ENCODE results near the gene FARP1.

The FARP1 gene

DNA sequence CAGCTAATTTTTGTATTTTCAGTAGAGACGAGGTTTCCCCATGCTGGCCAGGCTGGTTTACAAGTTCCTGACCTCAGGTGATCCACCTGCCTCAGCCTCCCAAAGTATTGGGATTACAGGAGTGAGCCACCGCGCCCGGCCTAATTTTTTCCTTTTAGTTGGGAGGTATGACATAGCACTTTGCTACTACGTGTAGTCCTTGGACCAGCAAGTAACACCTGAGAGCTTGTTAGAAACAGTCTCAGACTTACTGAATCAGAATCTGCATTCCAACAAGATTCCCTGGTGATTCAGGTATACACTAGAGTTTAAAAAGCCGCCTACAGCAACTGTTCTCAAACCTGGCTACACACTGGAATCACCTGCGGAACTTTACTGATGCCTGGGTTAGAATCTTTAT is 1.8 kb upstream of the FARP1 start:
- DNase-seq (ENCODE audit: low read depth in 2 of 2): no peak

DNA sequence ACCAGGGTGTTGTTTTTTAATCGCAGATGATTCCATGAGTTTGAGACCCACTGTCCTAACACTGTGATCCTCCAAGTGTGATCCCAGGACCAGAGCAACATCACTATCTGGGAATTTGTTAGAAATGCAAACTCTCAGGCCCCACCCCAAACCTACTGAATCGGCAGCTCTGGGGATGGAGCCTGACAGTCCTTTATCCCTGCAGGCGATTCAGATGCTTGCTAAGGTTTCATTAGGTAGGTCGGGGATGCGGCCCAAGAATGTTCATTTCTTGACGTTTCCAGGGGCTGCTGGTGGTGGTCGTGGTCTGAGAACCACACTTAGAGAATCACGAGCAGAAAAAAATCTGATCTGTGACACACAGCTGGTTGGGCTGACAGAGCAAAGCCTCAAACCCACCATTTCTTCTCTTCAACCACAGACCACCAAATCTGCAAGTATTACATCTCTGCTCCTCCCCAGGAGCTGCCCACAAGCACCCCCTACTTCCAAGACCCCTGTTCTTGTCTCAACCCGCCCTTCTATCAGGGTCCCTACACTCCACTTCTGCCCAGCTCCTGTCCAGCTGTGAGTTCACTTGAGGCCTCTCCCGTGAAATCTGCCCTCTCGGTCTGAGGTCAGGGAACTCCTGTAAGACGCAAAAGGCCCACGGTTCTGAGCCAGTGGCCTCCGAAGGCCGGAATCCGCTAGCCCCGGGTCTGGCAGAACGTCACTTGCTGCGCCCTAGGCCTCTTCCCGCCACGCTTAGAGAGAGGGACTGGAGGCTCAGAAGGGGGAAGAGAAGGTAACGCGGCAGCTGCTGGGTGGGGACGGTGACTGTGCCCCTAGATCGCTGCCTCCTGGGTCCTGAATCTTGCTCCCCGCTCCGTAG is 1.1 kb upstream of the FARP1 start:
- DNase-seq (ENCODE audit: low read depth in 2 of 2): no peak

GRCh38 chr13:98143157-98143553 is 261 bp downstream of the FARP1 start:
- DNase-seq (ENCODE audit: low read depth in 2 of 2): no peak

DNA sequence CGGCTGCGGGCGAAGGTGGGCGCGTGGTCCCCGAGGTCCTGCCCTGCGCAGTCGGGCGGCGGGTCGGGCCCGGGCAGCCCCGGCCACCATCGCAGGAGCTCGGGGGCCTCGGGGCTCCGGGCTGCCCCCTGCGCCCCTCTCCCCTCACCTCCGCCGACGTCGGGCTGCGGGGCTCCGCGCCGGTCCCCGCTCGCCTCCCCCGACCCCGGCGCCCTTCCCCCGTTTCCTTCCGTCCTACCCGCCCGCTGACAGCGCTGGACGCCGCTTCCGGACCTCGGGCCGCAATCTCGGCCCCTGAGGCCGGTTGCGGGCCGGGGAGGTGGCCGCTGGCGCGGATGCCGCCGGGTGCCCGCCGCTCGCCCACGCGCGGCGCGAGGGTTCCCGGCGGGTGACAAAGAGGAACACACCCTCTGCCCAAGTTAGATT is 720 bp downstream of the FARP1 start:
- no peak for DNase-seq (ENCODE audit: low read depth in 2 of 2)

DNA sequence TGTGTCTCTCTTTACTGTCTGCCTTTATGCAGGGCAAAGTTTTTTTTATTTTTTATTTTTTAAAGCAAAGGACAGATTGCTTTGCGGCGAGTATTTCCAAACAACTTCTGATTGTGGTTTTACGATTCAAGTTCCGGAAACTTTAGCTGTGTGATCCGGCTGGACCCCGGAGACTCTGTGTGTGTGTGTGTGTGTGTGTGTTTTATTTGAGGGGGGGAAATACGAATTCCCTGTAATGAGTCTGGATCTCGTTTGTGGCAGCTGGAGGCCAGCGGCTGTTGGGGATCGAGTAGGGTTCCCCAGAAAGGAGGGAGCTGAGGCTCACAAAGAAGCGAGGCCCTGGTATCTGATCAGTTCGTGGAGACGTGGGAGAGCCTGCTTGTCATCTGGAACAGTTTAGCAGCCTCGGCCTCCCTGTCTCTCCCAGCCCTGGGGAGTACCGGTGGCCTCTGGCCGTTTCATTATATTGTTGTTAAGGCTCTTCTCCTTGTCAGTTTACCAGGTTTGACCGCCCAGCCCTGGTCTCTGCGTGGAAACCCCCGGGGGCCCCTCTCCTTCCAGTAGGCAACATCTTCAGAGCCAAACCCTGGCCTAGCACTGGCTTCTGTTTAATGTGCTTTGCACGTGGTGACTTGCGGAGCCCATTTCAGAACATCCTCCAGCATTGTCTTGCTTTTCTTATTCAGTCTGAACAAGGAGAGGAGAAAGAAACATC is 1.3 kb downstream of the FARP1 start:
- DNase-seq (ENCODE audit: low read depth in 2 of 2): no peak

GRCh38 chr13:98144801-98145350 is 2.0 kb downstream of the FARP1 start:
- no peak for DNase-seq (ENCODE audit: low read depth in 2 of 2)

- no peak for DNase-seq (ENCODE audit: low read depth in 2 of 2)
Observed at GRCh38 chr13:98147521-98147920, 4.6 kb downstream of the FARP1 start.

- DNase-seq (ENCODE audit: low read depth in 2 of 2): no peak
Observed at GRCh38 chr13:98150832-98151479, 8.1 kb downstream of the FARP1 start.

- no peak for DNase-seq (ENCODE audit: low read depth in 2 of 2)
Observed at GRCh38 chr13:98155475-98156109, 12.7 kb downstream of the FARP1 start.

- no peak for DNase-seq (ENCODE audit: low read depth in 2 of 2)
Observed at GRCh38 chr13:98156259-98156658, 13.4 kb downstream of the FARP1 start.

- DNase-seq (ENCODE audit: low read depth in 2 of 2): no peak
Observed at GRCh38 chr13:98157188-98157587, 14.3 kb downstream of the FARP1 start.

GRCh38 chr13:98157609-98158008 is 14.7 kb downstream of the FARP1 start:
- DNase-seq (ENCODE audit: low read depth in 2 of 2): no peak

DNA sequence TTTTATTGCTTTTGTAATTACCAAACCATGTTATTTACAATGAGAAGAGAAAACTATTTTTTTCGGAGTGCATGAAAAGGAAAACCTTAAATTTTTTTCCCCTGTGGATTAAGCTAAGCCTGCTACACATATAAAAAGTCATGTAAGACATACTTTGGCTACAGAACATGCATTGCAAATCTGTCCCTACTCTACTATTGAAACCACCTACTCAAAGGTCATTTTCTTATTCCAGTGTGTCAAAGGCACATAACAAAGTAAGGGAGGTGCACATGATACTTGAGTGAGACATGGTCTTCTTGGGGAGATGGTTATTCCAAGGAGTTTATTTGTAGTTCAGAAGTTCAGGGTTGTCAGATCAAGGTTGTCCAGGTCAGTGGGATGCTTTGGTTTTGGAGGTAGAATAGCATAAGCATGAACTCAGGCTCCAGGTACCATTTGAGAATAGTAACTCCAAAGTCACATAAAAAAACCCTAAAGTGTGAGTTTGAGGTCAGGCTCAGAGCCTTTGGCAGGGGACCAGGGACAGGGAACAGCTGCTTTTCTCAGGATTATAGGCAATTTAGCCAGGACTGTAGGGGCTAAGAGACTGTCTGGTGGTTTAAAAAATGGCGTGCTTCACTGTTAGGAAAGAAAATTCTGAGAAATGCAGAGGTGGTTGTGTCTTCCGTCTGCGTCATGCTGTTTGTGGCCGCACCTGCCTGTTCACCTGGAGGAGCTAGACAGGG is 15.4 kb downstream of the FARP1 start:
- no peak for DNase-seq (ENCODE audit: low read depth in 2 of 2)

GRCh38 chr13:98162935-98163334 is 20.0 kb downstream of the FARP1 start:
- DNase-seq (ENCODE audit: low read depth in 2 of 2): no peak

DNA sequence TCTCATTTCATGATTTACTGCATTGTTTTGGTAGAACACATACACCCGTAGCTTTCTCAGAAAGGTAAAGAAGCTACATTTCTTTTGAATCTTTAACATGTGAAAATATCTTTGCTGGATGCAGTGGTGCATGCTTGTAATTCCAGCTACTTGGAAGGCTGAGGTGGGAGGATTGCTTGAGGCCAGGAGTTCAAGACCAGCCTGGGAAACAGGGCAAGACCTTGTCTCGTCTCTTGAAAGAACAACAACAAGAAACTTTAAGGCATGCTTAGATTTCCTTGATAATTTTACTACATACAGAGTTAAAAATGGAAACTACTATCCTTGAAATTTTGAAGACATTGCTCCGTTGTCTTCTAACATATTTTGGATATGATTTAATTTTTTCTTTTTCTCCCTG is 26.4 kb downstream of the FARP1 start:
- DNase-seq (ENCODE audit: low read depth in 2 of 2): no peak

DNA sequence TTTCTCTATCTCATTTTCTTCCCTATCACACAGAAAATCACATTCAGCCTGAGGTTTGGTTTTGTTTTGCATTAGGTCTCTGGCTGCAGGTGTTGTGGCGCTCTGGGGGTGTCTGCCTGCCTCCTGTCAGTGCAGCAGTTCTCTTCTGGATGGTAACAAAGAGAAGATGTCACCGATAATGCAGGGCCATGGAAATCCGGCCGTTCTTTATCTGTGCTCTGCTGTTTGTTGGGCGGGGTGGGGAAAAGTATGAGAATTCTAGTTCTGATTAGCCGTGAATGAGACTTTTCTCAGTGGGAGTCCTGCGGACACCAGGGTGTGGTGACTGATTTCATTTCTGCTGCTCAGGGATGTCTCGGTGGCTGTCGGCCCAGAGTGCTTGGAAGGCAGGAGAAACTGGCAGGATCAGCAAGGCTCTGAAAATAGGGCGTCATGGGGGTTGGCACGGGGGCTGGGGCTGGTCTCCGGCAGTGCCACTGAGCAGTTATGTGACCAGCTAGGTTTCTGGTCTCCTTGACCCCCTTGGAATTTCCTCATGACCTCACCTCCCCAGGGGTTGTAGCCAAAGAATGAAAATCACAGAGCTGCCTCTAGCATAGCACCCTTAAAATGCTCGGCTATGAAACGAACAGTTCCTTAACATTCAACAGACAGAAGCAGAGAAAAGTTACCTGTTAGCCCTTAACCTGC is 29.2 kb downstream of the FARP1 start:
- no peak for DNase-seq (ENCODE audit: low read depth in 2 of 2)

DNA sequence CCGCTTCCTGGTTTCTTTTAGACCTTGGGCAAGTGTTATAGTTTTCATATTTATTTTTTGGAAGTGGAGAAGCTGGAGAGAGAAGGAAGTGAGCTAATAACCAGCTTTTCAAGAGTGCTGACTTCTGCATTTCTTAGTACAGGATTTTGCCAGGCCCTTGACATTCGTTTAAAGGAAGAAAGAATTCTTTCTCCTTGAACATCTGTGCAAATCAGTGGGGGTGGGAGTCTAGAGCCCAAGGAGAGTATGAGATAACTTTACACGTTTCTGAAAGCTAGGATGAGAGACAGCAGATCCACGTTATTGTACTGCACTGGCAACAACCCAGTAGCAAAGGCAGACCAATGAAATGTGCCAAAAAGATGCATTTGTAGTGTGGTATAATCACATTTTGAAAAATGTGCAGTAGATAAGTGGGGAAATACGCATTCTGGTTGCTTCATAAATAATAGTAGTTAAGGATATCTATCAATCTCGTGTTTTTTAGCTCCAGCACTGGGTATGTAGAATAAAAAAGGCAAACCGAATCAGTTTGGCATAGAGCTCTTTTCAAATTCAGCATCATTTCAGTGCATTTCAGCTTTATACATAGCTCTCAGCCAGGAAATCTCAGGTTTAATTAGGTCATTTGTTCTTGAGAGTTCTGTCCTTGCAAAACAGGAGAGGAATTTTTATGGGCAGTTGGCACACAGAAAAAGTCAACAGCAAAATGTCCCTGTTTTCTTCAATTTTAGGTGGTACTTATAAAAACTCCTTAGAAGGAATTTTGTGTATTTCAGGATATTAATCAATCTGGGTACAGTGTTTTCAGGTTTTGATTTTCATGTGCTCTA is 29.9 kb downstream of the FARP1 start:
- DNase-seq (ENCODE audit: low read depth in 2 of 2): no peak

- no peak for DNase-seq (ENCODE audit: low read depth in 2 of 2)
Observed at GRCh38 chr13:98173431-98174152, 30.7 kb downstream of the FARP1 start.

DNA sequence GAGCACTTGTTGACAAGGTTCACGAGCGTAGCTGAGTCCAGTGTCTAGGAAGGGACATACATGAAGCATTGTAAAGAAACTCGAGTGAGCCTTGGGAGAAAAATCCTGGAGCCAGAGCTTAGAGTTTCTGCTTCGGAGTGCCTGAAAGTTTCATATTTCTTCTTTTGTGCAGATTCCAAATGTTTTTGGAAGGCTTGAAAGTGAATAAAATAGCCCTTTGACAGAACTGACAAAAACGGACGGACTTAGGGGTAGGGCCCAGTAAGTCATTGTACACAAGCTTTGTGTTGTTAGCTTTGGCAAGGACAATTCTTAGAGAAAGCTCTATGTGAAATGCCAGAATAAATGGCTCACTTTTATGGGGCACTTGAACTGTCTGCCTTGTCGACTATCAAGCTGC is 31.4 kb downstream of the FARP1 start:
- DNase-seq (ENCODE audit: low read depth in 2 of 2): no peak
